ENCODE measurements around the gene UBE2D2. TPM values are rescaled to one million over a fixed set of nuclear protein-coding genes. Genes with fewer than 3 reads are reported as not detected.

UBE2D2 gene
- total and polyA plus RNA-seq, 2 of the 13 experiments (the other 11 are each of a cell fraction or from before 2014, with no cell fraction given), result 79.1 to 109 TPM

DNA sequence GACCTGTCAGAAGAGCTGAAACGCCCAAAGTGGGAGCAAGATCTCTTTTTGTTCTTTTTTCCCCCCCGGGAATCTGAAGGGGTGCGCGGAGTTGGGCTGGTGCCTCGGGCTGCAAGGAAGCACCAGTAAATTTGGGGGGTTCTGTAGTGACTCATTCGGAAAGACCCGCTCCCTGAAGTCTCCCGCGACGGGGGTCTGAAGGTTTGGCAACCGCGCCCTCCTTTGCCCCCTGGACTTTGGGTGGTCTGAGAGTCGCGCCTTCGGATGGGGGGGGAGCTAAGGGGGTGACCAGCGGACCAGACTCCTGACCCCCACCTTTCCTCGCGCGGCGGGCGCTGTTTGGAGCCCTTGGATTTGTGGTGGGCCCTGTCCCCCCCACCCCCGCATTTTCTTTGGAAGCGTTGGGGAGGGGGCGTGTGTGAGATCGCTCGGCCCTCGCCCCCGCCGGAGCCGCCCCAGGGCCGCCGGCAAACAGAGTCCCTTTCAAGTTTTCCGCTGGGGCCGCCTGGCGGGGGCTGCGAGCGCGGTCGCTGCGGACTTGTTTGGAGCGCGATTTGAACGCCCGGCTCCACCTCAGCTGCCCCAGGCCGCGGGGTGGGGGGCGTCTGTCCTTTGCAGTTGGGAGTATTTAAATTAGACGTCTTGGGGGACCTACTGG lies 89.0 kb downstream of the UBE2D2 start (continued):
- TF ChIP-seq, protein P1, sequence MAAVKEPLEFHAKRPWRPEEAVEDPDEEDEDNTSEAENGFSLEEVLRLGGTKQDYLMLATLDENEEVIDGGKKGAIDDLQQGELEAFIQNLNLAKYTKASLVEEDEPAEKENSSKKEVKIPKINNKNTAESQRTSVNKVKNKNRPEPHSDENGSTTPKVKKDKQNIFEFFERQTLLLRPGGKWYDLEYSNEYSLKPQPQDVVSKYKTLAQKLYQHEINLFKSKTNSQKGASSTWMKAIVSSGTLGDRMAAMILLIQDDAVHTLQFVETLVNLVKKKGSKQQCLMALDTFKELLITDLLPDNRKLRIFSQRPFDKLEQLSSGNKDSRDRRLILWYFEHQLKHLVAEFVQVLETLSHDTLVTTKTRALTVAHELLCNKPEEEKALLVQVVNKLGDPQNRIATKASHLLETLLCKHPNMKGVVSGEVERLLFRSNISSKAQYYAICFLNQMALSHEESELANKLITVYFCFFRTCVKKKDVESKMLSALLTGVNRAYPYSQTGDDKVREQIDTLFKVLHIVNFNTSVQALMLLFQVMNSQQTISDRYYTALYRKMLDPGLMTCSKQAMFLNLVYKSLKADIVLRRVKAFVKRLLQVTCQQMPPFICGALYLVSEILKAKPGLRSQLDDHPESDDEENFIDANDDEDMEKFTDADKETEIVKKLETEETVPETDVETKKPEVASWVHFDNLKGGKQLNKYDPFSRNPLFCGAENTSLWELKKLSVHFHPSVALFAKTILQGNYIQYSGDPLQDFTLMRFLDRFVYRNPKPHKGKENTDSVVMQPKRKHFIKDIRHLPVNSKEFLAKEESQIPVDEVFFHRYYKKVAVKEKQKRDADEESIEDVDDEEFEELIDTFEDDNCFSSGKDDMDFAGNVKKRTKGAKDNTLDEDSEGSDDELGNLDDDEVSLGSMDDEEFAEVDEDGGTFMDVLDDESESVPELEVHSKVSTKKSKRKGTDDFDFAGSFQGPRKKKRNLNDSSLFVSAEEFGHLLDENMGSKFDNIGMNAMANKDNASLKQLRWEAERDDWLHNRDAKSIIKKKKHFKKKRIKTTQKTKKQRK (IDR thresholded peaks at IDR 0.05; ENCODE audit: low read length), result no peak
- TF ChIP-seq ZNF678 (CRISPR knock-in tag; IDR thresholded peaks at IDR 0.05), result no peak
- TF ChIP-seq, protein P2, sequence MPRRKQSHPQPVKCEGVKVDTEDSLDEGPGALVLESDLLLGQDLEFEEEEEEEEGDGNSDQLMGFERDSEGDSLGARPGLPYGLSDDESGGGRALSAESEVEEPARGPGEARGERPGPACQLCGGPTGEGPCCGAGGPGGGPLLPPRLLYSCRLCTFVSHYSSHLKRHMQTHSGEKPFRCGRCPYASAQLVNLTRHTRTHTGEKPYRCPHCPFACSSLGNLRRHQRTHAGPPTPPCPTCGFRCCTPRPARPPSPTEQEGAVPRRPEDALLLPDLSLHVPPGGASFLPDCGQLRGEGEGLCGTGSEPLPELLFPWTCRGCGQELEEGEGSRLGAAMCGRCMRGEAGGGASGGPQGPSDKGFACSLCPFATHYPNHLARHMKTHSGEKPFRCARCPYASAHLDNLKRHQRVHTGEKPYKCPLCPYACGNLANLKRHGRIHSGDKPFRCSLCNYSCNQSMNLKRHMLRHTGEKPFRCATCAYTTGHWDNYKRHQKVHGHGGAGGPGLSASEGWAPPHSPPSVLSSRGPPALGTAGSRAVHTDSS (CRISPR knock-in tag; conservative IDR thresholded peaks at IDR 0.05), result no peak
- no peak for TF ChIP-seq SYNCRIP (IDR thresholded peaks at IDR 0.05; ENCODE audit: insufficient read depth, low read depth, low read length)
- no peak for TF ChIP-seq ZNF674 (CRISPR knock-in tag; IDR thresholded peaks at IDR 0.05; ENCODE audit: low read depth)
- no peak for TF ChIP-seq GFI1 (CRISPR knock-in tag; IDR thresholded peaks at IDR 0.05; ENCODE audit: borderline replicate concordance)
- TF ChIP-seq ZNF816 (CRISPR knock-in tag; IDR thresholded peaks at IDR 0.05; ENCODE audit: borderline replicate concordance), result no peak
- no peak for TF ChIP-seq ELF1 (CRISPR knock-in tag; IDR thresholded peaks at IDR 0.05)
- TF ChIP-seq, protein P3, sequence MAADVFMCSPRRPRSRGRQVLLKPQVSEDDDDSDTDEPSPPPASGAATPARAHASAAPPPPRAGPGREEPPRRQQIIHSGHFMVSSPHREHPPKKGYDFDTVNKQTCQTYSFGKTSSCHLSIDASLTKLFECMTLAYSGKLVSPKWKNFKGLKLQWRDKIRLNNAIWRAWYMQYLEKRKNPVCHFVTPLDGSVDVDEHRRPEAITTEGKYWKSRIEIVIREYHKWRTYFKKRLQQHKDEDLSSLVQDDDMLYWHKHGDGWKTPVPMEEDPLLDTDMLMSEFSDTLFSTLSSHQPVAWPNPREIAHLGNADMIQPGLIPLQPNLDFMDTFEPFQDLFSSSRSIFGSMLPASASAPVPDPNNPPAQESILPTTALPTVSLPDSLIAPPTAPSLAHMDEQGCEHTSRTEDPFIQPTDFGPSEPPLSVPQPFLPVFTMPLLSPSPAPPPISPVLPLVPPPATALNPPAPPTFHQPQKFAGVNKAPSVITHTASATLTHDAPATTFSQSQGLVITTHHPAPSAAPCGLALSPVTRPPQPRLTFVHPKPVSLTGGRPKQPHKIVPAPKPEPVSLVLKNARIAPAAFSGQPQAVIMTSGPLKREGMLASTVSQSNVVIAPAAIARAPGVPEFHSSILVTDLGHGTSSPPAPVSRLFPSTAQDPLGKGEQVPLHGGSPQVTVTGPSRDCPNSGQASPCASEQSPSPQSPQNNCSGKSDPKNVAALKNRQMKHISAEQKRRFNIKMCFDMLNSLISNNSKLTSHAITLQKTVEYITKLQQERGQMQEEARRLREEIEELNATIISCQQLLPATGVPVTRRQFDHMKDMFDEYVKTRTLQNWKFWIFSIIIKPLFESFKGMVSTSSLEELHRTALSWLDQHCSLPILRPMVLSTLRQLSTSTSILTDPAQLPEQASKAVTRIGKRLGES (CRISPR knock-in tag; IDR thresholded peaks at IDR 0.05; ENCODE audit: borderline replicate concordance), result no peak
- TF ChIP-seq AKAP8 (CRISPR knock-in tag; IDR thresholded peaks at IDR 0.05), result no peak; the same call in 1 of the 2 replicates
- TF ChIP-seq MAFK (conservative IDR thresholded peaks at IDR 0.05 in 1 of 2, IDR thresholded peaks at IDR 0.05 in 1 of 2; ENCODE audit: low read length in 2 of 2), result no peak
- TF ChIP-seq, protein P4, sequence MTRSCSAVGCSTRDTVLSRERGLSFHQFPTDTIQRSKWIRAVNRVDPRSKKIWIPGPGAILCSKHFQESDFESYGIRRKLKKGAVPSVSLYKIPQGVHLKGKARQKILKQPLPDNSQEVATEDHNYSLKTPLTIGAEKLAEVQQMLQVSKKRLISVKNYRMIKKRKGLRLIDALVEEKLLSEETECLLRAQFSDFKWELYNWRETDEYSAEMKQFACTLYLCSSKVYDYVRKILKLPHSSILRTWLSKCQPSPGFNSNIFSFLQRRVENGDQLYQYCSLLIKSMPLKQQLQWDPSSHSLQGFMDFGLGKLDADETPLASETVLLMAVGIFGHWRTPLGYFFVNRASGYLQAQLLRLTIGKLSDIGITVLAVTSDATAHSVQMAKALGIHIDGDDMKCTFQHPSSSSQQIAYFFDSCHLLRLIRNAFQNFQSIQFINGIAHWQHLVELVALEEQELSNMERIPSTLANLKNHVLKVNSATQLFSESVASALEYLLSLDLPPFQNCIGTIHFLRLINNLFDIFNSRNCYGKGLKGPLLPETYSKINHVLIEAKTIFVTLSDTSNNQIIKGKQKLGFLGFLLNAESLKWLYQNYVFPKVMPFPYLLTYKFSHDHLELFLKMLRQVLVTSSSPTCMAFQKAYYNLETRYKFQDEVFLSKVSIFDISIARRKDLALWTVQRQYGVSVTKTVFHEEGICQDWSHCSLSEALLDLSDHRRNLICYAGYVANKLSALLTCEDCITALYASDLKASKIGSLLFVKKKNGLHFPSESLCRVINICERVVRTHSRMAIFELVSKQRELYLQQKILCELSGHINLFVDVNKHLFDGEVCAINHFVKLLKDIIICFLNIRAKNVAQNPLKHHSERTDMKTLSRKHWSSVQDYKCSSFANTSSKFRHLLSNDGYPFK (CRISPR knock-in tag; IDR thresholded peaks at IDR 0.05; ENCODE audit: borderline replicate concordance), result no peak
- no peak for TF ChIP-seq RFXAP (CRISPR knock-in tag; IDR thresholded peaks at IDR 0.05; ENCODE audit: borderline replicate concordance)
- TF ChIP-seq, protein P5, sequence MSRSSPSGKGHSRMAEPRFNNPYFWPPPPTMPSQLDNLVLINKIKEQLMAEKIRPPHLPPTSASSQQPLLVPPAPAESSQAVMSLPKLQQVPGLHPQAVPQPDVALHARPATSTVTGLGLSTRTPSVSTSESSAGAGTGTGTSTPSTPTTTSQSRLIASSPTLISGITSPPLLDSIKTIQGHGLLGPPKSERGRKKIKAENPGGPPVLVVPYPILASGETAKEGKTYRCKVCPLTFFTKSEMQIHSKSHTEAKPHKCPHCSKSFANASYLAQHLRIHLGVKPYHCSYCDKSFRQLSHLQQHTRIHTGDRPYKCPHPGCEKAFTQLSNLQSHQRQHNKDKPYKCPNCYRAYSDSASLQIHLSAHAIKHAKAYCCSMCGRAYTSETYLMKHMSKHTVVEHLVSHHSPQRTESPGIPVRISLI (CRISPR knock-in tag; IDR thresholded peaks at IDR 0.05; ENCODE audit: borderline replicate concordance), result no peak
